ENCODE data around the gene MEAF6.
"Not testable (repeated sequence)": the region's sequence is repeated elsewhere in the genome, so short reads cannot be mapped to it uniquely, and the experiment has no call there.

Gene MEAF6

DNA sequence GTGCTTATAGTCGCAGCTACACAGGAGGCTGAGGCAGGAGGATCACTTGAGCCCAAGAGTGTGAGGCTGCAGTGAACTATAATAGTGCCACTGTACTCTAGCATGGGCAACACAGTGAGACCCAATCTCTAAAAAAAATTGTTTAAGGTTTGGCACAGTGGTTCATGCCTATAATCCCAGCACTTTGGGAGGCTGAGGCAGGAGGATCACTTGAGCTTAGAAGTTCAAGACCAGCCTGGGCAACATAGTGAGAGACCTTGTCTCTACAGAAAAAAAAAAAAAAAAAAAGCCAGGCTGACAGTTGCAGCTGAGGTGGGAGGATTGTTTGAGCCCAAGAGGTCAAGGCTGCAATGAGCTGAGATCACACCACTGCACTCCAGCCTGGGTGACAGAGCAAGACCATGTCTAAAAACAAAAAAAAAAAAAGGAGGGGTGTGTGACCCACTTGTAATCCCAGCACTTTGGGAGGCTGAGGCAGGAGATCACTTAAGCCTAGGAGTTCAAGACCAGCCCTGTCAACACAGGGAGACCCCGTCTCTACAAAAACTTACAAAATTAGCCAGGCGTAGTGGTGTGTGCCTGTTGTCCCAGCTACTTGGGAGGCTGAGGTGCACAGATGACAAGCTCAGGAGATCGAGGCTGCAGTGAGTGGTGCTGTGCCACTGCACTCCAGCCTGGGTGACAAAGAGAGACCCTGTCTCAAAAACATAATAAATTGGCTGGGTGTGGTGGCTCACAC, 18.0 kb upstream of the MEAF6 start:
- DNase-seq (ENCODE audit: low spot score): not testable (repeated sequence)

DNA sequence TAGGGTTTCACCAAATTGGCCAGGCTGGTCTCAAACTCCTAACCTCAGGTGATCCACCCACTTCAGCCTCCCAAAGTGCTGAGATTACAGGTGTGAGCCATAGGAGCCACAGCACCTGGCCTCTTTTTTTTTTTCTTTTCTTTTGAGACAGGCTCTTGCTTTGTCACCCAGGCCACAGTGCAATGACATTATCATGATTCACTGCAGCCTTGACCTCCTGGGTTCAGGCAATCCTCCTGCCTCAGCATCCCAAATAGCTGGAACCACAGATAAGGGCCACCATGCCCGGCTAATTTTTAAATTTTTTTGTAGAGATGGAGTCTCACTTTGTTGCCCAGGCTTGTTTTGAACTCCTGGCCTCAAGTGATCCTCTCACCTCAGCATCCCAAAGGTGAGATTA, 15.3 kb upstream of the MEAF6 start:
- not testable (repeated sequence) for DNase-seq (ENCODE audit: low spot score)

DNA sequence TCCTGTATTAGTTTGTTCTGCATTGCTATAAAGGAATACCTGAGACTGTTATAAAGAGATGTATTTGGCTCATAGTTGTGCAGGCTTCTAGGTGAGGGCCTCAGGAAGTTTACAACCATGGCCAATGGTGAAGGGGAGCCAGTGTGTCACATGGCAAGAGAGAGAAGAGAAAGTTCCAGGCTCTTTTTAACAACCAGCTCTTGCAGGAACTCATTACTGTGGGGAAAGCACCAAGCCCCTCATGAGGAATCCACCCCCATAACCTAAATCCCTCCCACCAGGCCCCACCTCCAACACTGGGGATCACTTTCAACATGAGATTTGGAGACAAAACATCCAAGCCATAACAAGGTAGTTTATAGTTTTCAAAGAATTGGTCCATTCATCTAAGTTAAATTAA, 5.0 kb upstream of the MEAF6 start:
- no peak for DNase-seq (ENCODE audit: low spot score)

DNA sequence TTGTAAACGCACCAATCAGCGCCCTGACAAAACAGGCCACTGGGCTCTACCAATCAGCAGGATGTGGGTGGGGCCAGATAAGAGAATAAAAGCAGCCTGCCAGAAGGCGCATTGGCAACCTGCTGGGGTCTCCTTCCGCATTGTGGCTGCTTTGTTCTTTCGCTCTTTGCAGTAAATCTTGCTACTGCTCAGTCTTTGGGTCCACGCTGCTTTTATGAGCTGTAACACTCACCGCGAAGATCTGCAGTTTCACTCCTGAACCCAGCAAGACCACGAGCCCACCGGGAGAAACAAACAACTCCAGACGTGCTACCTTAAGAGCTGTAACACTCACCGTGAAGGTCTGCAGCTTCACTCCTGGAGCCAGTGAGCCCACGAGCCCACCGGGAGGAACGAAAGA, 4.4 kb upstream of the MEAF6 start:
- DNase-seq (ENCODE audit: low spot score): not testable (repeated sequence)

DNA sequence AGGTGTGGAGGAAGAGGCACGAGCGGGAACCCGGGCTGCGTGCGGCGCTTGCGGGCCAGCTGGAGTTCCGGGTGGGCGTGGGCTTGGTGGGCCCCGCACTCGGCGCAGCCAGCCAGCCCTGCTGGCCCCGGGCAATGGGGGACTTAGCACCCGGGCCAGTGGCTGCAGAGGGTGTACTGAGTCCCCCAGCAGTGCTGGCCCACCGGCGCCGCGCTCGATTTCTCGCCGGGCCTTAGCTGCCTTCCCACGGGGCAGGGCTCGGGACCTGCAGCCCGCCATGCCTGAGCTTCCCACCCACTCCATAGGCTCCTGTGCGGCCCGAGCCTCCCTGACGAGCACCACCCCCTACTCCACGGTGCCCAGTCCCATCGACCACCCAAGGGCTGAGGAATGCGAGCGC, 3.7 kb upstream of the MEAF6 start:
- not testable (repeated sequence) for DNase-seq (ENCODE audit: low spot score)

DNA sequence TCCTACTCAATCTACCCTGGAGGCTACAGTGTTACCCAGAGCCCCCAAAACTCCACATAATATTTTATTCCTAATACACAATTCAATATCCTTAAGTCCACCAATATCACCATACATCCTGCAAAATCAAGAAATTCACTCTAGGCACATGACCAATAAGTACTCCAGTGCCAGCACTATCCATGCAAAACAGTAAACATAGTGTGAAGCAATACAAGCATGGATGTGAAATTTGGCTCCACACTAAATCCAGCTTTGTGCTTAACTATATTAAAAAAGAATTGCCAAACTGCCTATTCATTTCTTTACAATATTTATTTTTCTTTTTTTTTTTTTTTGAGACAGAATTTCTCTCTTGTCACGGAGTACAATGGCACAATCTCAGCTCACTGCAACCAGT, 3.0 kb upstream of the MEAF6 start:
- no peak for DNase-seq (ENCODE audit: low spot score)

DNA sequence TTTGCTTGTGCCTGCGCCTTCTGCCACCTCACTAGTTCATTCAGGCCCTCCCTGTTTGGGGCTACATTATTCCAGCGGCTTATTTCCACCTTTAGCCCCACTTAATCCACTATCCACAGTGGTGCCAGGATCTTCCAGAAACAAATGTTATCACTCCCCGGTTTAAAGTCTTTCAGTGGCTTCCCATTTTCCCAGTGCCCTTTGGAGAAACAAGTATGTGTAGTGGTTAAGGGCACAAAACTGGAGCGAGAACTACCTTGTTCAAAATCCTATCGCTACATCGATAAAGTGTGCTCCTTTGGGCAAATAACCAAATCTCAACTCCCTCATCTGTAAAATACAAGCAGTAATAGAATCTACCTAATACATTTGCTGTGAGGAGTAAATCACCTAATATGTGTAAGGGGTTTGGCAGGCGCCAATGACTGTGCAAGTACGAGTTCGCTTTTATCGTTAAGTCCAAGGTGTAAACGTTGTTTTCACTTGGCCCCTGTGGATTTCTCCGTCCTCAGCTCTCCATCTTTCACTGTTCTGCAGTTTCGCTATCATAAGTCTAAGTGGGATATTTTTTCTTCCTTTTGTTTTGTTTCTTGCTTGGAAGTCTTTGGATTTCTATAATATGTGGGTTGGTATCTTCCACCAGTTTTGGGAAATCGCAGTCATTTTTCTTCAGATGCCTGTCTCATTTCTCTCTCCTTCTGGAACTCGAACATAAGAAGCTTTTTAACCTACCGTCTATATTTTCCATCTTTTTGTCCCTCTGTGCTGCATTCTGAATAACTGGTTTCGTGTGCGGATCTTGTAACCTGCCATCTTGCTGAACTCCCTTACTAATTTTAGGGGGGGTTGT, 844 bp upstream of the MEAF6 start:
- DNase-seq (ENCODE audit: low spot score): no peak

DNA sequence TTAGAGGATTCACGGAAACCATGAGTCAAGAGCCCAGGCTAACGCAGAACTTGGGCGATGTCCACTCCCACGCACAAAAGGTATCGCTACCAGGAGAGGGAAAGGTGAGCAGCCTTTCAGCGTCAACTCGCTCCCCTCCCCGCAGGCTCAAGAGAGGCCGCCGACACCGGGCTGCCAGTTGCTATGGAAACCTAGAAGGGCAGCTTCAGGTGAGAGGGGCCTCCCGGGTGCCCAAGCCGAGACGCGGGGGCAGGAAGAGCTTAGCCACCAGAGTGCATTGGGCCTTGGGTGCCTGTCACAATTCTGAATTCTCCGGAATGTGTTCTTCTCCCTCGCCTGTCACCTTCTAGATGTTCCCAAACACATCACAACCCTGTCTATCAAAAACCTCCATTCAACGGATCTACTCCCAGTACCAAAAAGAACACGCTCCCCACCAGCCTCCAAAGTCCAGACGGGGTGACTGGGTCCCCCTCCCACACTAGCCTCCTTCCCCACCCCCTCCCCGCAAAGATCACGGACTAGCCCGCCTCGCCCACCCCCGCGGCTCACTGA, 694 bp downstream of the MEAF6 start:
- DNase-seq (ENCODE audit: low spot score): peak; percentile 37

DNA sequence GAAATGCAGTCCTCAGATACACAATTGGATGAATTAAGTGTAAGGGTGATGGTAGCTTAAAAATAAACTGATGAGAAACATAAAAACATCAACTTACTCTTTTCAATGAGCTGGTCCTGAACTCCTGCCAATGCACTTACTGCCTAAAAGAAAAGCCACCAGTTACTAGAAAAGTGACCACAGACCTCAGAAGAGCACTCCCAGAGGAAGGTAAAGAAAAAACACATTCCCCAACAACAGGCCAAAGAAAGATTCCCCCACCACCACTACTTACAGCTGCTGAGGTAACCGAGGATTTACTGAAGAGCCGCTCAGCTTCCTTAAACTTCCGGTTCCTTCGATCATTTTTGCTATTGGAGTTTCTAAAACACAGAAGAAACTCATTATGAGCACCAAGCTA, 5.4 kb downstream of the MEAF6 start:
- no peak for DNase-seq (ENCODE audit: low spot score)

DNA sequence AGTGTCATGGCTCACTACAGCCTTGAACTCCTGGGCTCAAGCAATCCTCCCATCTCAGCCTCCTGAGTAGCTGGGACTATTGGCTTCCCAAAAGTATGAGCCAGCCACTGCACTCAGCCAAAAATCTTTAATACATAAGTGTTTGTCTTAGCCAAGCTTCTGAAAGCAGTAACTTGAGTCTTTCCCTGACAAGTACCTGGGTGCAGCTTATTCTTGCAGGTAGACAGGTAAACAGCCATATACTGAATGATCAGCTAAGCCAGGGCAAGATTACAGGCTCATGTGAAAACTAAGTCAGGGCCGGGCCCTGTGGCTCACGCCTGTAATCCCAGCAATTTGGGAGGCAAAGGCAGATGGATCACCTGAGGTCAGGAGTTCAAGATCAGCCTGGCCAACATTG, 7.8 kb downstream of the MEAF6 start:
- DNase-seq (ENCODE audit: low spot score): no peak

DNA sequence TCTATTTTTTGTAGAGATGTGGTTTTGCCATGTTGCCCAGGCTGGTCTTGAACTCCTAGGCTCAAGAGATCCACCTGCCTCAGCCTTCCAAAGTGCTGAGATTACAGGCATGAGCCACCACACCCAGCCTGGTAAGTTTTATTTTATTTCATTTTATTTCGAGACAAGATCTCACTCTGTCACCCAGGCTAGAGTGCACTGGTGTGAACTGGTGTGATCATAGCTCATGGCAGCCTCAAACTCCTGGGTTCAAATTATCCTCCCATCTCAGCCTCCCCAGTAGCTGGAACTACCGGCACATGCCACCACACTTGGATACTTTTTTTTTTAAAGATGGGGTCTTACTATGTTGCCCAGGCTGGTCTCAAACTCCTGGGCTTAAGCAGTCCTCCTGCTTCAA, 11.8 kb downstream of the MEAF6 start:
- DNase-seq (ENCODE audit: low spot score): not testable (repeated sequence)

DNA sequence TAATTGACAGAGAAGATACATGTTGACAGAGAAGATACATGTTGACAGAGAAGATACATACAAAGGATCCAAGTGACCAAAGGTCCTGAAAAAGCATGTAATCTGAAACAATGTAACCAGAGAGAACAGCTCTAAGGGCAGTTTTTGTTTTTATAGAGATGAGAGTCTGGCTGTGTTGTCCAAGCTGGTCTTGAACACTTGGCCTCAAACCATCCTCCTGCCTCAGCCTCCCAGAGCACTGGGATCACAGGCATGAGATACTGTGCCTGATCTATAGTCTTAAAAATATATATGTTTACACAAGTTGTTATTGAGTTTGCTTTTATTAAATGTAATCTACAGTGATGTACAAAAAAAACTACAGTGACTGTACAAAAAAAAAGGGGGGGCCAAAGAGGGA, 12.5 kb downstream of the MEAF6 start:
- no peak for DNase-seq (ENCODE audit: low spot score)

DNA sequence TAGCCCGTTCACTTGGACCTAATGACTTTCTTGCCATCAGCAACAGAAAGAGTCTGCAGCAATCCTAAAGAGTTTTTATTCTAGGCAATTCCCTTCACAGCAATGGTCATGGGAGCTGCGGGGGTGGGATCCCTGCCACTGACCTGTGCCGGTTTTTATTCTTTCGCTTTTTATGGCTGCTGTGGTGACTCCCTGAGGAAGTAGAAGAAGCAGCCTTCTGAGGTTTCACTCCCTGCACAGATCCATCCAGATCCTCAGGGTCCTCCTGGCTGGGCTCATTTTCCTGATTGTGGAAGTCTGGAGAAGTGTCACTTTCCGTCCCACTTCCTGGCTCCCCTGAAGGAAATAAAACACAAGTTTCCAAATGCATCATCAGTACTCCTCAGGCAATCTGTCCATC, 12.9 kb downstream of the MEAF6 start:
- DNase-seq (ENCODE audit: low spot score): no peak

DNA sequence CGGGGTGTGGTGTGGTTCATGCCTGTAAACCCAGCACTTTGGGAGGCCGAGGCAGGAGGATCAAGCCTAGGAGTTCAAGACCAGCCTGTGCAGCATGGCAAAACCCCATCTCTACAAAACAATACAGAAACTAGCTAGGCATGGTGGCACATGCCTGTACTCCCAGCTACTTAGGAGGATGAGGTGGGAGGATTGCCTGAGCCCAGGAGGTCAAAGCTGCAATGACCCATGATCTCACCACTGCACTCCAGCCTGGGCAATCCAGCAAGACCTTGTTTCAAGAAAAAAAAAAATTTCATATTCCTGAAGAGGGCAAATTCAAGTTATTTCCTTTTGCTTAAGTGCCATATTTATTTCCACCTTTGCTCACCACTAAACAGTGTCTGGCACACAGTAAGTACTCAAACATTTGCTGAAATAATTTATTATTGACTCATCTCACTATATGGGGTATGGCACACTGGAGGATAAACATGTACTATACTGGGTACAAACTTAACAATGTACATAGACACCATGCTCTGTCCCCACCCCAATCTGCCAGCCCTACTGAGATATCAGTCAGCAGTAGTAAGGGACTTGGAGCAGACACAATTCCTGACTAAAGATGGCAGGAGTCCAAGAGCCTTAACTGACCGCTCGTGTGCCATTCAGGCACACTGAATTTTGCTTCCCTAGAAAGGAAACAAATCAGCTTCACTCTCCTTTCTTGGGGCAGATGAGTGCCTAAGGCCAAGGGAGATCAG, 15.5 kb downstream of the MEAF6 start:
- DNase-seq (ENCODE audit: low spot score): peak; percentile 43

DNA sequence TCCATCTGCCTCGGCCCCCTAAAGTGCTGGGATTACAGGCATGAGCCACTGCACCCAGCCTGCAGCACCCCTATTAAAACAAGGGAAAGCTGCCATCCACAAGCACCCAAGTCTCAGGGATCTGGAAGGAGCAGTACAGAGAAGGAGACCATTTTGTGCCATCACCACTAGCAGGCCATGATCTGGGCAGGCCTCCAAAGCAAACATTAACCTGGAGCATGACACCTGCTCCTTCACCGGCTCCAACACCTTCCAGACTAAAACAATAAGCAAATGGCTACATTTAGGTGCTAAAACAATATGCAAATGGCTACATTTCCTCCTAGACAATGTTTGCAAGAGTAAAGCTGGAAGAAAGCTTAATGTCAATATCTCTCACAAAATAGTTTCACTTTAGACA, 16.7 kb downstream of the MEAF6 start:
- no peak for DNase-seq (ENCODE audit: low spot score)

DNA sequence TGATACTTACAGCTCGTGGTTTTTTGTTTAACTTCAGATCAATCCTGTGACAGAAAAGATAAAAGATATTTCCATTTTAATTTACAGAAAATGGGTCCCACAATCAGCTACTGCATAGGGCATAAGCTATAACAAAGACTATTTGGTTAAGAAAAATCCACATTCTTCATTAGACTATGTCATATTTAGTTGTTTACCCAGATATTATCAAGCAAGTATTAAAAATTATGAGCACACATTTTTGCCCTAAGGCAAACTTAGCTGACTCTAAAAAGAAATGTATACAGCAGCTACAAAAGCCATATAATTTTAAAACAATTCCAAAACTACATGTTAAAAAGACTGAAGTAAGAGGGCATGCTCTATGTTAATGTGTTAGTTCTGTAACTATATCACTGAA, 18.7 kb downstream of the MEAF6 start:
- no peak for DNase-seq (ENCODE audit: low spot score)

DNA sequence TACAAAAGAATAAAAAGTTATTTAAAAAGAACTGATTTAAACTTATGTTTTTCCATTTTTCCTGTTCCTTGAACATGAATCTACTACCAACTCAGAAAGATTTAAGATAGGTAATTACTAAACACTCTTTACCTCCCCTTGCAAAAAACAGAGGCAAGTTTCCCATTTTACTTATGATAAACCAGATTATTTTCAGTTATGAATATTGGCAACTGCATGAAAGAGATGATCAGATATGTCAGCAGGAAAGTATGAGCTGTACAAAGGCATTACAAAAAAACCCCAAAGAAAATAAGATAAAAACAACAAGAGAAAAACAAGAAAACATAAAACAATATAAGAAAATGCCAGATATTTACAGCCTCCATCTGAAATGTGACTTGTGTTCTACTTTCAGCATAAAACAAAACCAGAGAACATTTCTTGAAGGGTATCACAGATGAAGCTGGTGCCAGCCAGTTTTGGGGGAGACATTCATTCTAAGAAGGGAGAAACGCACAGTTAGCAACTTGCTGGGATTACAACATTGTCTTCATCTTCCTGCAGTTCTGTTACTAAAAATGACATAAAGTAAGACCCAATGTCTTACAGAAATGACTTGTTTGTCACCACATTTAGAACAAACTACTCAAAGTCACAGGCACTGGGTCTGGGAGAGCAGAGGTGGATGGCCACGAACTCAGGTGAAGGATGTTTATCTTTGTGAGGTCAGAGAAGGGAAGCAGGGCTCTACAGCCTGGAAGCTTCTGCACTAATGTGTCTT, 21.0 kb downstream of the MEAF6 start:
- DNase-seq (ENCODE audit: low spot score): no peak

DNA sequence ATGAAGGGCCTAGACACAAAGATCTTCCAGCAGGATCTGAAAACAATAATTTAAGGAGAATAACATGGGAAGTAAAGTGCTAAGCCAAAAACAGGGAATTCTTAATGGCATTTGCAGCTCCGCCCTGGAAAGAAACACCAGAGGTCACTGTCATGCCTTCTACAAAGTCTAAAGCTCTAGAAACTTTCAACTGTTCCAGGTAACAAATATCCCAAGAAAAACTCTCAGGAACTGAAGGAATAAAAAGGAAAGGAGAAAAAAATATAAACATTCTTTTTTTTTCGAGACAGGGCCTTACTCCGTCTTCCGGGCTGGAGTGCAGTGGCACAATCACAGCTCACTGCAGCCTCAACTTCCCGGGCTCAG, 27.0 kb downstream of the MEAF6 start:
- no peak for DNase-seq (ENCODE audit: low spot score)

DNA sequence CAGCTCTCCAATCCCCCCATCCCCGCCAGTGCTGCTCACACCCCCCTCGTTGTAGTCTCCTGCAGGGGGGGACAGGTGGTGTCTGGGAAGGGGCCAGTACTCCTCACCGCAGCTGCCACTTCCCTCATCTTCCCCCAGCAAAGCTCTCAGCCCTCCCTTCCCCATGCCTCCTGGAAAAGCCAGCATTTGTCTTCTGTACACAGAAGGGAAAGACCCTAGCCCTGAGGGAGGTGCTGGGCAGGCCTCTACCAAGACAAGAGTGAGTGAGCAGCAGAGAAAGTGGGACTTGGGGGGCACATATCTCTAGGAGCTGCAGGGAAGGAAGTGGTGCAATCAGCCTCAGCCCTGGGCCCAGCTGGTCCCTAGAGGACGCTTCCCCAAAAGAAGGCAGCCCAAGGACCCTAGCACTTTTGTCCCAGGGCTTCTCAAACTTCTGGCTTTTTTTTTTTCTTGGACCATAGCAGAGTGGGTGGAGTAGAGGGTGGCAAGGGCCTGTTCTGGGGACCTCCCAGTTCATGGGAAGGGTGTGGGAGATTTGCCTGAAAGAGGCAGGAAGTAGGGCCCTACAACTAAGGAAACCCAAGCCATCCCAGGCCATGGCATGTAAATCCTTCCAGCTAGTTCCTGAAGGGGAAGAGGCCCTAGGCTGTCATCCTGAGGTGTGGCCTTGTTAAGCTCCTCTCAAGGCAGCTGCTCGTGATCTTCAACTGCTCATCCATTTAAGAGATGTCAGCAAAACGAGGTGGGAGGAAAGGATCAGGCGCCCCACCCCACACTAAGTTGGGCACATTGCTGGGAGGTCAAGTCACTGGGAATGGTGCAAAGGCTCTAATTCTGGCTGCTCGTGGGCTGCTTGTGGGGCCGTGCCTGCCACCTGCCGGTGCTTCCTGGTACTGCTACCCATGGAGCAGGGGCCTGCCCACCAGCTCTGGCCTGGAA, 27.6 kb downstream of the MEAF6 start:
- peak; percentile 85 for DNase-seq (ENCODE audit: low spot score)

DNA sequence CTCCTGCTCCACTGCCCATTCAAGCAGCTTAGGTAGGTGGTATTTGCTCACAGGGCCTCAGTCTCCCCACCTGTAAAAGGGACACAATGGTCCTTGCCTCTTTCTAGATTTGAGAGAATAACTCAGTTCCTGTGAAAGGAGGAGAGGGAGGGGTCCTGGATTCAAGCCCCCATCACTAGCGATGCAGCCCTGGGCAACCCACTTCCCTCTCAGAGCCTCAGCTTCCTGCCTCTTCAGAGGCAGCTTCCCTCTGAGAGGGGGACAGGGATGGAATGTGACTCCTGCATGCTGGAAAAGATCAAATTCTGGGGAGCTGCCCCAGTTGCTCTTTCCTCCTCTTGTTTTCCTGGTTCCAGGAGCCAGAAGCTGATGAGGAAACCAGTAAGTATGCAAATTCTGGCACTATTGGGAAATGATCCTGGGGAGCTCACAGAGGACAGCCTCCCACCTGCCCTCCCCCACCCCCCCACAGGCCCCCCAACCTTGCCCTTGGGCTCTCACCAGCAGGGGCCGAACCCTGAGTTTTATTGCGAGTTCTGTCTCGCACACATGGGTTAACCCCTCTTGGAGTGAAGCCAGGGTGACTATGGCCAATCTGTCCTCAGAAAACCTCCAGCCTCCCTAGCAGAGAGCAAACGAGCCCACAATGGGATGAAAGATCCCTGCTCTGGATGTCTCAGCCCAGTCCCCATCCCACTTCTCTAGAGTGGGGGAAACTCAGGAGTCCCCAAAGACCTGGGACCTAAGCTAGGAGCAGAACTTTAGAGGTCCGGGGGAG, 28.5 kb downstream of the MEAF6 start:
- DNase-seq (ENCODE audit: low spot score): no peak
